ENCODE results near the gene GRN.
A peak's percentile ranks its signal among the peaks of the same experiment; 100 is the strongest.
"Not testable (repeated sequence)": the region's sequence is repeated elsewhere in the genome, so short reads cannot be mapped to it uniquely, and the experiment has no call there.

Gene GRN

DNA sequence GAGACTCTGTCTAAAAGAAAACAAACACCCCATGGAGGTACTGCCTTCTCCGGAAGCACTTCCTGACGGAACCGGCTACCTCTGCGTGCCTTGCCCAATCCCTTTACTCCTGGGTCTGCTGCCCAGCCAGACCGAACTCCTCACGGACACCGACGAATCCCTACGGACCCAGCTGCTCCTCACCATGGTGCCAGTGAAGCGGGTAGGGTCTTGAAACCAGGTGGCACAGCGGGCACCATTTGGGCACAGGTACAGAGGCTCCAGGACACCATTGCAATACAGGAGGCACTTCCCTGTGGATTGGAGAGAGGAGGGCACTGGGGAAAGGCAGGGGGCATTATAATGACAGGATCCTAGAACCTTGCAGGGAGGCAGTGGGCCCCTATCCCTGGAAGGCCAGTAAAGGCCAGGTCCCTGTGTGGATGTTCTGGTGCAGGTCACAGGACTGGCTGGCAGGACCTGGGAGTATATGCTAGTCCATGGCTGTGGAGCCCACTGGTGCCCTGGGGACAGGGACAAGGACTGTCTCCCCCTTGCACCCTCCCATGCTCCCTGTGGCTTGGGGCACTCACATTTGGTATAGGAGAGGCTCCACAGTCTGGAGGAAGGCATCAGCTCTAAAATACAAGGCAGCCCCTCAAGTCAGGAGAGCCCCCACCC lies 22.7 kb upstream of the GRN start:
- DNase-seq: no peak

DNA sequence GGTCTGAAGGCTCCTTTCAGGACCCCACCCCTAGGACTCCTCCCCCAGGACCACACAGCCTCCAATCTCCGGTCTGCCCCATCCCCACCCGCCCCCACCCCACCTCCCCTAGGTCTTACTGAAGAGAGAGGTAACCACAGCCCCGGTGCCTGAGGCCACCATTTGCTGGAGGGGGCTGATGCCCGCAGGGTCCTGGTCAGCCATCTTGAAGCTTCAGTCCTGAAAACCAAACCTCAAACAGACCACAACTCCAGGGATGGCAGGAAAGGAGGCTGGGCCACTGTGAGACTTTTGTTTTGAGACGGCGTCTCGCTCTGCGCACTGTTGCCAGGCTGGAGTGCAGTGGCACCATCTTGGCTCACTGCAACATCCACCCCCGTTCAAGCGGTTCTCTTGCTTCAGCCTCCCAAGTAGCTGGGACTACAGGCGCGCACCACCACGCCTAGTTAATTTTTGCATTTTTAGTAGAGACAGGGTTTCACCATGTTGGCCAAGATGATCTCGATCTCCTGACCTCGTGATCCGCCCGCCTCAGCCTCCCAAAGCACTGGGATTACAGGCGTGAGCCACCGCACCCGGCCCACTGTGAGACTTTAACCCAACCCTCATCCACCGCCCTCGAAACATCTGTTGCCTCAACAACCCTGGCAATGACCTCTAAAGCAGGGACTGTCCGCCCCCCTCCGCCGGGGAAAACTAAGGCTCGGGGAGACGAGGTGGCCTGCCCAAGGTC lies 21.6 kb upstream of the GRN start:
- DNase-seq: no peak

DNA sequence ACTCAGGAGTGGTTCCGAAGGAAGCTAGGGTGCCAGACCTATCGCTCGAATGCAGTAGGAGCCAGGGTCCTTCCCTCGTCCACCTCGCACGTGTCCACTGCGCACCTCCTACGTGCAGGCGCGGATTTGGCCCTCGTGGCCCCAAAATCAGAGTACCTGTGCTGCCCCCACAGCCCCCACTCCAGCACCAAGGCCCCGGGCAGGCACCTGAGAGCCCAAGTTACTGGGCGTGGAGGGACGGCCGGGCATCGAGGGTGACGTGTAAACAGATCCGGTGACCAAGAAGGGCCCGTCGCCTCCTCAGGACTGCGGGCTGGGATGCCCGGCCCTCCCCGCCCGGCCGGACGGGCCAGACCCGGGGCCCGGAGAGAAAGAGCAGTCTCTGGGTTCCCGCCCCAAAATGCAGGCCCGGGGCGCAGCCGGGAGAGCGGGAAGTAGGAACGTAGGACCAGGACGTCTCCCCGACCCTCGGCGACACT lies 21.0 kb upstream of the GRN start:
- DNase-seq: no peak

DNA sequence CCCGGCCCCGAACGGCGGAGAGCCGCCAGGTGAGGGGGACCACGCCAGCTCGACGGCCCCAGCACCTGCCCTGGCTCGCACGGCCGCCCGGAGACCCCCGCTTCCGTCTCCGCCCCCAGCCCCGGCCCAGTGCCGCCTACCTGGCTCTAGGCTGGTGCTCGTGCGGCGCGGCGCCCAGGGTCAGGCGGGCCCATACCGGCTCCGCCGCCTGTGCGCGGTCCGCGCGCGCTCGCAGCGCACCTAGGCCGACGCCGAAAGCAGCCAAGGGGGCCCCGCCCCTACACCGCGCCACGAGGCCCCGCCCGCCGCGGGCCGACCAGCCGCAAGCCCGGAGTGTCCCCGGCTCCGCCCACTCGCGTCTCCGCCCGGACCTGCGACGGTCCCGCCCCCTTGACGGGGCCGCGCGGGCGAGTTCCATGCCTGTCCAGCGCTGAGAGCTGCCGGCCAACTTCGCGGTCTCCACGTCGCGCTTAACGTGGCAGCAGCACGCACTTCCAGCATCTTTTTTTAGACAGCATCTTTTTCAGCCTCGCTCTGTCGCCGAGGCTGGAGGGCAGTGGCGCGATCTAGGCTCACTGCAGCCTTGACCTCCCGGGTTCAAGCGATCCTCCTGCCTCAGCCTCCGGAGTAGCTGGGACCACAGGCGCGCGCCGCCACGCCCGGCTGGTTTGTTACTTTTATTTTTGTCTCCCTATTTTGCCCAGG lies 20.4 kb upstream of the GRN start, which contains the start of gene SLC25A39:
SLC25A39 (minus strand) TSS at position 253 of the 705 bp plus-strand sequence. CDS start 1,261 bp downstream, outside the sequence.
- peak; percentile 53 for DNase-seq

DNA sequence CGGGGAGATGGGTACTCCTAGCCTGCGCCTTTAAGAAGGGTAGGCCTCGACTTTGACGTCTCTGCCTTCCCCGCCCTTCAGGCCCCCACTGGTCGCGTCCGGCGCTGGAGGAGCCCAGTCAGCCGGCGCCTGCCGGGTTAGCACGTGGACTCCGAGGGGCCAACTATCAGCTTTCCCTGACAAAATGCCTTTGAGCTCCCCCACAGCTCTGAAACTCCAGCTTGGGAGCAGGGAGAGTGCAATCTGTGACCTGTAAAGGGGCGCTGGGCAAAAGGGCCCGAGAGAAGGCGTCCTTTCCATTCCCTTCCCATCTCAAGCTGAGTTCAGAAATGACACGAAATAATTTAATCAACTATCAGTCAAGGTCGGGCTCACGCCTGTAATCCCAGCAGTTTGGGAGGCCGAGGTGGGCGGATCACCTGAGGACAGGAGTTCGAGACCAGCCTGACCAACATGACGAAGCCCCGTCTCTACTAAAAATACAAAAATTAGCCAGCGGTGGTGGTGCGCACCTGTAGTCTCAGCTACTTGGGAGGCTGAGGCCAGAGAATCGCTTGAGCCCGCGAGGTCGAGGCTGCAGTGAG lies 18.1 kb upstream of the GRN start:
- DNase-seq: peak; percentile 92

DNA sequence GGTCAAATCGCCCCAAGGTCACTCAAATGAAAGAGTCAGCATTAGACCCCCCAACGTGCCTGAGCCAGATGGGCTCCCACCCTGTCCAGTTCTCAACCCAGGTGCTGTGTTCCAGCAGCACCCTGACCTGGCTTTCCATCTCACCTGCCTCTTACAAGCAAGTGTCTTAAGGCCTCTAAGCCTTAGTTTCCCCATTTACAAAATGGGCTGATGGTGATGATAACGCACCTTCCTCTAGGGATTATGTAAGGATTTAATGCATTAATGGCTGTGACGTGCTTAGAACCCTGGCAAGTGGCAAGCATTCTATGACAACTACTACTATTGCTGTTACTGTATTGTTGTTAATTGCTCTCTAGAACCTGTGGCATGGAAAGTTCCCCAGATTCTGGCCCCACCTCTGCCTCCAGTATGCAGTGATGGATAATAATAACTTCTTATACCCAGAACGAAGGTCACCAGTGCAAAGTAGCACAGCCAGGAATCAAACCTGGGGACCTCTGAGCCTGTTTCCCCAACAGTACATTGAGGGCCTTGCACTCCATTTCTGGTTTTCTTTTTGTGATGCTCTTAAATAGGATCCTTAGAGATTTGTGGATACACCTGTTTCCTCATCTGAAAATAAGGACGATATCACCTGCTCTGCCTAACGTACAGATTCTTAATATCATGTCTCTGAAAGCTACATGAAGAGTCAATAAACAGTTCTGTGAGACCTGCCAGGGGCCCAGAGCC lies 17.2 kb upstream of the GRN start:
- DNase-seq: no peak

DNA sequence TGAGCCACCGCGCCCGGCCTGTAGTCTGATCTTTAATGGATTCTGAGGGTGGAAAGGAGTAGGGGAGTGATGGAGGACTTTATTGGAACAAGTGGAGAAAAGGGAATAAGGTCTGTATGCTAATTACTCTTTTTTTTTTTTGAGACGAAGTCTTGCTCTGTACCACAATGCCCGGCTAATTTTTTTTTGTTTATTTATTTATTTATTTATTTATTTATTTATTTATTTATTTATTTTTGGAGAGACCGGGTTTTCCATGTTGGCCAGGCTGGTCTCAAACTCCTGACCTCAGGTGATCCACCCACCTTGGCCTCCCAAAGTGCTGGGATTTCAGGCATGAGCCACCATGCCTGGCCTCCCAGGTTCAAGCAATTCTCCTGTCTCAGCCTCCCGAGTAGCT lies 15.6 kb upstream of the GRN start:
- not testable (repeated sequence) for DNase-seq

DNA sequence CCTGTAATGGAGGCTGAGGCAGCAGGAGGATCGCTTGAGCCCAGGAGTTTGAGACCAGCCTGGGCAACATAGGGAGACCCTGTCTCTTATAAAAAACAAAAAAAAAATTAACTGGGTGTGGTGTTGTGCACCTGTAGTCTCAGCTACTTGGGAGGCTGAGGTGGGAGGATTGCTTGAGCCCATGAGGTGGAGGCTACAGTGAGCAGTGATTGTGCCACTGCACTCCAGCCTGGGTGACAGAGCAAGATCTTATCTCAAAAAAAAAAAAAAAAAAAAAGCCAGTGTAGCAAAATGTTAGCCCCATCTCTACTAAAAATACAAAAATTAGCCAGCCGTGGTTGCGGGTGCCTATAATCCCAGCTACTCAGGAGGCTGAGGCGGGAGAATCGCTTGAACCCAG lies 14.8 kb upstream of the GRN start:
- not testable (repeated sequence) for DNase-seq

DNA sequence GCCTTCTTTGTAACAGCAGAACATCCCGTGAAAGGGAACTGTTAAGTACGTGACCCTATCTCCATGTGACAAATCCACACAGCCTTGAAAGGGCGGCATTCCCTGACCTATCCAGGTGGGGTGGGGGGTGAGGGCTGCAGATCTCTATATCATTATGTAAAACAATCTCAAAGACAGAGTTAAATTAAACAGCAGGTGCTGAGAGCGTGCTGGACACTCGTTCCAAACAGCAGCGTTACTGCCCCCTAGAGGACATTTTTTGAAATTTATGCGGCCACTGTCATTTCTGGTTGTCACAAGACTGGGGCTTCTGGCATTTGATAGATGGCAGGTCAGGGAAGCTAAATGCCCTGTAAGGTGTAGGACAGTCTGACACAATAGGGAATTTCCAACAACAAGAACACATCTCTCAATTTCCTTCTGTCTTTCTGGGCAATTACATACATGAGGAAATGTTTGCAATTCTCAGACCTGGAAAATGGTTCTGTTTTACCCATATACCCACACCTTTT lies 13.8 kb upstream of the GRN start:
- peak; percentile 64 for DNase-seq

DNA sequence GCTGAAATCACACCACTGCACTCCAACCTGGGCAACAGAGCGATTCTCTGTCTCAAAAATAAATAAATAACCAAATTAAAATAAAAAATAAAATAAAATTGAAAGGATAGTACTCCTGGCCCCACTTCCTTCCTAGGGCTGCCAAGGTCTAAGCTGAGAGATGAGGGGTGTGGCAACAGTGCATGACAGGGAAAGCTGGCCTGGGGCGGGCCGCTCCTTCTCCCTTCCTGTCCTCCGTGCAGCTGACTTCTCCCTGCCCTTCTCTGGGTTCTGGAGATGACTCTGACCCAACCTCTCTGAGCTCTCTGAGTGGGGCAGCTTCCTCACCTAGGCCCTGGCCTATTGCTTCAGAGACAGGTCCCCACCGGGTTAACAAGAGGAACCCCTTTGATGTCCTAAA lies 11.7 kb upstream of the GRN start:
- DNase-seq: no peak

DNA sequence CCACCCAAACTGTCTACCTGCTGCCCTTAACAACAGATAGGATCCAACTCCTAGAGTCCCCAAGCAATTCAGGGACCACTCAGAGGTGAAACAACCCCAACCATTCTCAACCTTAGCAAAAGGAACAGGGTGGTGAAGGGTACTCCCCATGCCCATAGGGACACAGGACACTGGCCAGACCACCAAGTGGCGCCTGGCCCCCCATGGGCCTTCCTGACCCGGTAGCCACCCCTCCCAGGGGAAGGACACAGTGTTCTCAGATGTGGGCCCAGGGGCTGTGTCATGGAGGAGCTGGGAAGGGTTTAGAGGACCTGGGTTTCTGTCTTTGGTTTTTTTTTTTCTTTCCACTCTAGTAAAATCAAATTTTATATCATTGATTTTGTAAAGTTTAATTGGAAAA lies 10.8 kb upstream of the GRN start:
- DNase-seq: no peak

DNA sequence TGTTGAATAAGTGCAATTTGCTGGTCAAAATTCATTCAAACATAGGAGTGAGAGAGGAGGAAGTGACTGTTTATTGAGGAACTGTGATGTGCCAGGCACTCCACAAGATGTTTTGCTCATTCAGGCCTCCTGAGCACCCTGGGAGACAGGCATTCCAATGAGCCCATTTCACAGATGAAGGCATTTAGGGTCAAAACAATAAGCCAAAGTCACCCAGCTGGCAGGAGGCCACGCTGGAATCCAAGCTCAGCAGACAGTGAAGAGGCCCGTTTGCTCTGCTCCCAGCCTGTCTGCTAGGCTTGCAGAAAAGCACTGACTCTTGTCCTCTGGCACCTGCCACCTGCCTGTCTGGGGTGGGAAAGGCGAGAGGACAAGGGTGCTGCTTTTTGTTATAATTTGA lies 10.4 kb upstream of the GRN start:
- no peak for DNase-seq

DNA sequence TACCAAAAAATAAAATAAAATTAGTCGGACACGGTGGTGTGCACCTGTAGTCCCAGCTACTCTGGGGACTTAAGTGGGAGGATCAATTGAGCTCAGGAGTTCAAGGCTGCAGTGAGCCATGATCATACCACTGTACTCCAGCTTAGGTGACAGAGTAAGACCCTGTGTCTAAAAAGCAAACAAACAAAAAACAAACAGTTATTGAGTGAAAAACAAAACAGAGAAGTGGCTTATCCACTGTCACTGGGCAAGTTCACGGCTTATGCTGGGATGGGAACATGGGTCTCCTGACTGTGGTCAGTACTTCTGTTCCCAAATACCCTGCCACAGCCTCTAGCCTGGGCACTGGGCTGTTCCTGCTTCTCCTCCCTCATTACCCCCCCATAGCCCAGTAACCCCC lies 9.5 kb upstream of the GRN start:
- DNase-seq: no peak

DNA sequence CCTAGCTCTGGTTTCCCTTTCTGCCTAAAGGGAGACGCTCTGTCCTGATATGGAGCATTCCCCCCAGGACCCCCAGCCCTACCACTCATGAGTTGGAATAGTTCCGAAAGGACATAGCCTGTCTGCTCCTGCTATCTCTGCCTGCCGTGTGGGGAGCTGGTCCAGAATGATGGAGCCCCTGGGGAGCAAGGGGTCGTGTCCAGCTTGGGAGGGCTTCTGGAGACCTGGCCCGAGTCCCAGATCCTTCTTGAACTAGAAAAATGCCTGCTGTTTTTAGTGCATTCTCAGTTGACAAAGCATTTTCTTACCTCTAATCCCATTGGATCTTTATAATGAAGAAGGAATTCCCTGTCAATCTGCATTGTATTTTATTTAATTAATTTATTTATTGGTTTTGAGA lies 9.1 kb upstream of the GRN start:
- no peak for DNase-seq

DNA sequence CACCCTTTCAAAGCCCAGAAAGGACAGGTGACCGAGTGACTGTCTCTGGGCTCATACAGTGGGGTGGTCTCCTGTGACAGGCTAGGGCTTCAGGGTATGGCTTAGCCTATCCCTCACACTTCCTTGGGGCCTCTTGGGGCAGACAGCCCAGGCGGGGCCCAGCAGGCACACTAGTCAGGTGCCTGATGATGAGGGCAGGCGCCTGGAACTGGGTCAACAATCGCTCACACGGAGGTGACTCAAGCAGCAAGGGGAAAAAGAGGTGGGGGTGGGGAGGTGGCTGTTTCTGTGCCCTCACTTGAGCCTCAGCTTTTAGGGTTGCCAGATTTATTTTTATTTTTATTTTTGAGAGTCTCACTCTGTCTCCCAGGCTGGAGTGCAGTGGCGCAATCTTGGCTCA lies 6.4 kb upstream of the GRN start:
- DNase-seq: no peak

DNA sequence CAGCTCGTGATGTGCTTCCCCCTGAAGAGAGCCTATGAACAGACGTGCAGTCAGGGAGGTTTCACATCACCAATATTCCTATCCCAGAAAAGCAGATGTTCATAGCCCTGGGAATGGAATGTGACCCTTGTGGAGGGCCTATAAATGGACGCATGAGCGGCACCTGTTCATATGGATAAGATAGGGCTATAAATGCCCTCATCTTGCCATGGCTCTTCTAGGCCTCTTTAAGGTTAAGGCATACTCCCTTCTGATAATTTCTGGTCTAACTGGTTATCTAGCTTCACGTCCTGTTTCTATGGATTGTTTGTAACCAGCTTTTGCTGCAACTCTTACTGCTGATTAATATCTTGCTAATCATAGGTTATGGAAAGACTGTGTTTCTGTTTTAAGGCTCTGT lies 4.5 kb upstream of the GRN start:
- not testable (repeated sequence) for DNase-seq

DNA sequence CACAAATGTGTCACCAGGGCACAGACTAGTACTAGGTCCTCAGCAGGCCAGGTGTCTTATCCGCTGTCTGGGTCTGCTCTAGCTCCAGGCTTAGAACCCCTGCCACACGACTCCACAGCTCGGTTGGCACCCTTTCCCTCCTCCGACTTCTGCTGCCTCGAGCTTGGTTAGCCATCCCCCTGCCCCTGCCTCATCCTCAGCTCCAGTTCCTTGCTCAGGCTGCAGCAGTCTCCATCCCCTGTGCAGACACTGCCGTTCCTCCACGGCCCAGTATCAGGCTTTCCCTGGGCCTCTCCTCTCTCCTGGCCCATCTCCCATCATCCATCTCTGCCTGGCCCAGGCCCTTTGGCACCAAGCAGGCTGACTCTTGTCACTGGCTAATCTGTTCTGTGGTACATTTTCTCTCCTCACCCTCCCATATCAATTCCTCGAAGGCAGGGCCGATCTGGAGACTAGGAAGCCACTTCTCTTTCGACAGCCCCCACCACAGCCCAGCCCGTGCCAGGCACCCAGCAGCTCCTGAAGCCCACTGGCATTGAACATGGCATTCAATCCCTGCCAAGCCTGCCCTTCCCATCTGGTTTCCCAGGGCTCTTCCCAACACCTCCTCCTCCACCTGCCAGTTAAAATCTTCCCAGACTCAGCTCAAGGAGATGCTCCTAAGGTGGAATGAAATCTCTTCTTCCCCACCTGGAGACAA lies 1.4 kb upstream of the GRN start:
- no peak for DNase-seq

DNA sequence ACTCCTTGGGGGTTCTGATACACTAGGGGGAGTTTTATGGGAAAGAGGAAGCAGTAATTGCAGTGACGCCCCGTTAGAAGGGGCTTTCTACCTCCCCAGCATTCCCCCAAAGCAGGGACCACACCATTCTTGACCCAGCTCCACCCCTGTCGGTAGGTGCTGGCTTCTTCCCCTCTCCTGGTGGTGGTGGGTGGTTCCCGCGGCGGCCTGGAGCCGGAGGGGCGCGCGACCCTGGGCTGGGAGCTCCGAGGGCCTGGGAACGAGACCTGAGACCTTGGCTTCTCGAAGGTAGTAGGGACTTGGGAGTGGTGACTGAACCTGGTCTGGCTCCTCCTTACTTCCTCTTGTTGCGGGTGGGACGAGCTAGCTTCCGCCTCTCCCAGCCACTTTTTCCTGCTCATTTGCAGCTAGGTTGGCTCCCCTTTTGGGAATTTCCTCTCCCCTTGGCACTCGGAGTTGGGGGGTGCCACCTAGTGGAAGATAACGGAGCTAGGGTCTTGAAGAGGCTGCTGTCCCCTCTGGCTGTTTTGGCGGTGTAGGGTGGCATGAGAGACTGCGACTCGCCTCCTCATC lies 438 bp downstream of the GRN start:
- no peak for DNase-seq

DNA sequence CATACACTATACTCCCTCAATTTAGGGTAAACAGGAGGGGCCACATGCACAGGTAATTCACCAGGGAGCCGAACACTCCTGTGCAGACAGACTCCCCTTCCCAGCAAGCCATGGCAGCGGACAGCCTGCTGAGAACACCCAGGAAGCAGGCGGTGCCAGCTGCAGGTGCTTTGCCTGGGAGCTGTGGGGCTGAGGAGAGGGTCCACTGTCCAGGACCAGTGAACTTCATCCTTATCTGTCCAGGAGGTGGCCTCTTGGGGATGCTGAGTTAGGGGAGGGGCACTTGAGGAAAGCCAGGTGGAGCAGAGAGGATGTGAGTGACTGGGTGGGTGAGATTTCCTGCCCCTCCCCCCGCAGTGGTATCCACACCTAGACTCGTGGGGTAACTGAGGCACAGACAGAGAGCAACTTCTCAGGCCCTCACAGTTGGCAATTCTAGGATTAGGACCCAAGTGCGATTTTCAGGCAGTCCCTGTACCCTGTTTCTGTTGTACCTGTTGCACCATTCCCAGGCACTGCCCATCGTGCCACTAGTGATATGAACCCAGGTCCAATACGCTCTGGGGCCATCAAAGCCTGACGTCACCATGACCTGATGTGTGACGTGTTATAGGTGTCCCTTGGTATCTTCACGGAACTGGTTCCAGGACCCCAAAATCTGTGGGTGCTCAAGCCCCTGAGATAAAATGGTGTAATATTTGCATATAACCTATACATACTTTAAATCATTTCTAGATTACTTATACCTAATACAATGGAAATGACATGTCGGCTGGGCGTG lies 1.2 kb downstream of the GRN start:
- no peak for DNase-seq

DNA sequence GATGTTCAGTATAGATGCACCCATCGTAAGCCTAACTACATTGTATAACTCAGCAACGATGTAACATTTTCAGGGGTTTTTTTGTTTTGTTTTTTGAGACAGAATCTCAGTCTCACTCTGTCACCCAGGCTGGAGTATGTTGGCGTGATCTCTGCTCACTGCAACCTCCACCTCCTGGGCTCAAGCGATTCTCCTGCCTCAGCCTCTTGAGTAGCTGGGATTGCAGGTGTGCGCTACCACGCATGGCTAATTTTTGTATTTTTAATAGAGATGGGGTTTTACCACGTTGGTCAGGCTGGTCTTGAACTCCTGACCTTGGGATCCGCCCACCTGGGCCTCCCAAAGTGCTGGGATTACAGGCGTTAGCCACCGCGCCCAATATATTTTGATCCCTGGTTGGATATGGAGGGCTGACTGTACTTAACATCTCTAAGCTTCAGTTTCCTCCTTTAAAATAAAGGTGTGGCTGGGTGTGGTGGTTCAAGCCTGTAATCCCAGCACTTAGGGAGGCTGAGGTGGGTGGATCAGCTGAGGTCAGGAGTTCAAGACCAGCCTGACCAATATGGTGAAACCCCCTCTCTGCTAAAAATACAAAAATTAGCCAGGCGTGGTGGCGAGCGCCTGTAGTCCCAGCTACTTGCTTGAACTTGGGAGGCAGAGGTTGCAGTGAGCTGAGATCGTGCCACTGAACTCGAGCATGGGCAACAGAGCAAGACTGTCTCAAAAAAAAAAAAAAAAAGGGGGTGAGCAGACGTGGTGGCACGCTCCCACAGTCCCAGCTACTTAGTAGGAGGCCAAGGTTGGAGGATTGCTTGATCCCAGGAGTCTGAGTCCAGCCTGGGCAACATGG lies 2.3 kb downstream of the GRN start:
- not testable (repeated sequence) for DNase-seq
